HG03521 (cell line): ENCODE measurements around the gene OR2A7.
"Not testable (repeated sequence)": the region's sequence is repeated elsewhere in the genome, so short reads cannot be mapped to it uniquely, and the experiment has no call there.

Experiments
- ATAC-seq: cut with Tn5 transposase; IDR thresholded peaks from one replicate; pipeline ENCODE4 v1.9.1; 2021; ENCODE audit warnings: mild to moderate bottlenecking, moderate library complexity; ENCODE audit not compliant: unreplicated experiment

Gene OR2A7

GRCh38 chr7:144255471-144255897, 9.1 kb downstream of the OR2A7 start:
- ATAC-seq: no peak

DNA sequence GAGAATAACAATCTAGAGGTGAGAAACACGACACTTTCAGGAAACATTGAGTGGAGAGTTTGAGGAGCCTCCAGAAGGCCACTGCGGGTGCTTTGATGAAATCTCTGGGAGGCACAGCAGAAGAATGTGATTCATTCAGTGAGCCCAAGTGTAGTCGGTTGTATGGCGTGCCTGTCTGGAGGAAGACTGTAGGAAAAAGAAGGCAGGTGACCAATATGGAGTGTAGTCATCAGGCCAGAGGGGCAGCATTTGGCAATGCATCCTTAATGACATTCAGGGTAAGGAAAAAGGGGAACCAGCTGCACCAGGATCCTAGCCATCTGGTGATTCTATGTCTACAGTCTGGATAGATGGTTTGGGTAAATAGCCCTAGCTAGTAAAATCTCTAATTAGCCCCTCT, 12.3 kb downstream of the OR2A7 start:
- ATAC-seq: not testable (repeated sequence)

DNA sequence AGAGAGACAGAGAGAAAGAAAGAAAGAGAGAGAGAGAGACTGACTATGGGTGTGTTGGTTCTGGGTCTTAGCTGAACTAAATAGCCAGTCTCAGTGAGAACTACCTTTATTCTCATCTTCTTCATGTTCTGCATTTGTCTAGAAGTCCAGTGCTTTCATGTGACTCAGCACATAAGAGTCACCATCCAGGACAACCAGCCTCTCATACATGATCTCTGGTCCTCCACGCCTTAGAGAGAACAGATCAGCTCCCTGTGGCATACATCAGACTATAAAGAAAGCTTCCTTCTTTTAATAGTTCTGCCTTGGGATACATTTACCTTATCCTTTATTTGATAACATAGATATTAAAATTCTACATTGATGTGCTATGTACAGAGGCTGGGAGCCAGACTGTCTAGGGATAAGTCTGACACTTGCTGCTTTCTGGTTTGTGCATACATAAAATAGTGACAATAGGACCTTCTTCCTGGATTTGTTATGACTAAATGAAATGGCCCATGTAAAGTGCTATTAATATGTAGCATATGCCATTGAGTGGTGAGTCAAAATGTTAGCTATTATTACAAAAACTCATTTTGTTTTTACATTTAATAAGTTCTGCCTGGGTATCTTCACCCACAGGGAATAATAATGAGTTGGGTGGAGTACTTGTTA, 16.8 kb downstream of the OR2A7 start:
- ATAC-seq: not testable (repeated sequence)

GRCh38 chr7:144246967-144247366, 17.6 kb downstream of the OR2A7 start:
- ATAC-seq: not testable (repeated sequence)

DNA sequence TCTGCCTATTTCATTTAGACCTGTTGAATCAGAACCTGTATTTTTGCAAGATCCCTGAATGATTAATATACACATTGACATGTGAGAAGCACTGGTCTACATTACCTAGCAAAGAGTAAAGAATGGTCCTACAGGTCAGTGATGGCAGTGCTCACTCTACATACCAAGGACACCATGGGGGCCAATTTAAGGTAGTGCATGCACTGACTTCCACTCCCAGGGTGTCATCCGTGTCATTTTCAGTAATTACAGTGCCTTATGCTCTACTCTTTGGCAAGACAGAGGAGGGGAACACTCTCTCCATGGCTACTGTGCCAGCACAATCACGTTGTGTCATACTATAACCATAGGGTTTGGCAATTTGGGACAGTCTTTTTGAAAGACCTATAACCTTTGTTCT, 19.2 kb downstream of the OR2A7 start:
- not testable (repeated sequence) for ATAC-seq

DNA sequence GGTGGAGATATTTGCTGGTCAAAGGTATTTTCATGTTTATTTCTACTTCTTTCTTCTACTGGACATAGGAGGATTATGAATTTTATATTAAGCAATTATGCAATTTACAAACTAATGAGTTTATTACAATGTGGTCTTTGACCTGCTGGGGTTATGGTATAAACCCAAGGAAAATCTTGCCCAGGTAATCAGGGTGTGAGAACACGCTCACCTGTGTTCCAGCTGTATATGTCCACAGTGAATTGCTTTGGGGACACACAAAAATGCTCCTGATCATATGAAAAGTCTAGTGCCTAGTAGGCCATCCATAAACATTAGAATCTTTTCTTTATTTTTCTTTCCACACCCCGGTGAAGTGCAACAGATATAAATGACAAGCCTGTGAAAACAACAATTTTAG, 25.2 kb downstream of the OR2A7 start, which contains the start of gene OR2A42:
OR2A42 (minus strand) TSS at position 241 of the 400 bp plus-strand sequence. CDS start 6,762 bp downstream, outside the sequence.
- not testable (repeated sequence) for ATAC-seq

DNA sequence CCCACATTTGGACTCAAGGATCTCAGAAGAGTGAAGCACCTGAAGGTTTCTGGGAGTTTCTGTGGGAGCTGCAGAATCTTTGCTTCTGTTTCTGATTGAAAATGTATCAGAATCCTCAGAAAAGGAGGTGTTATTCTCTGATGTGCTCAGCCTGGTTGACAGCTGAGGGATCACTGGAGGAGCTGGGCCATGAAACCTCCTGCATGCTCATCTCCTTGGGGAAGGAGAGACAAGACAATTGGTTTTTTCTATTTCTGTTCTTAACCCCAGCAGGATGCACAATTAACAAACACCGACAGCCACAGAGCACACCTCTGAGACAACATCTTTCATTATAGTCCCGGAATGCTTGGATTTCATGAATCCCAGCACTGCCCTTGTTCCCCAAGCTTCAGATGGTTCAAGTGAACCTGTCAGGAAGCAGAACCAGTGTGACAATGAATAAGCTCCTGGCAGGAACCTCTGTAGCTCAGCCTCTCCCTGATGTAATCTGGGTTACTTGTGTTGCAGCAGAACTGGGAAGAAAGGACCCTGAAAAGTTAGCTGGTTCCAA, 26.0 kb downstream of the OR2A7 start:
- not testable (repeated sequence) for ATAC-seq

GRCh38 chr7:144233039-144233438, 31.6 kb downstream of the OR2A7 start:
- ATAC-seq: not testable (repeated sequence)

DNA sequence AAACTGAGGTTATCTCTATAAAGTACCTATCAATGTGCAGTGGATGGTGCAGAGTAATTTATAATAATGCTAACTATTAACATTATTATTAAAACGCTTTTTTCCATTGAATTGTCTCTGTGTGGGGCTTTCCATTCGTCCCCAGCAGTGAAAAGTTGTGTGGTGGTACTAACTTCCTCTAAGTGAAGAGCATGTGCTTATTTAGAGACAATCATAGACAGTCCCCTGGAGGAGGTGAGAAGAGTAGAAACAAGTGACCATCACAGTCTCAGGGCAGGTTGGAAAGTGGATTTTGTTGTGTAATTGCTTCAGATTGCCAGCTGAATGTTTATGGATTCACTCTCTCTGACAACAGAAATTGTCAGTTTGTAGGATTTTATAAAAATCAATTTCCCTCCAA, 33.6 kb downstream of the OR2A7 start:
- not testable (repeated sequence) for ATAC-seq

DNA sequence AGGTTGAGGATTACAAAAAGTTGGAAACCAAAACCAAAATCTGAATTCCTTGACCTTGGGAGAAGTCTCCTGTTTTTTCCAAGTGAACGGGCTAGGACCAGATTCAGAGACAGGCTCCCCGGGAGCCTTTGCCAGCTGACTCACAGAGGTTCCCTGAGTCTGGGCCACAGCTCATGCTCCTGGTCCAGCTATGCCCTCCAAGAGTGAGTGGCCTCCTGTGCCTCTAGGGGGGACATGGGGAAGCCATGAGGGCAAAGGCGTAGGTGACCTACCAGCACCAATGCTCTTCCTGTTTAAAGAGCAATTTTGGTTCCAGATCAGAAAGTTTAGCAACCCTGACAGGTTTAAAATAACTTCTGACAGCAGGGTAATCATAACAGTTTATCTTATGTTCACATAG, 35.8 kb downstream of the OR2A7 start:
- ATAC-seq: not testable (repeated sequence)

DNA sequence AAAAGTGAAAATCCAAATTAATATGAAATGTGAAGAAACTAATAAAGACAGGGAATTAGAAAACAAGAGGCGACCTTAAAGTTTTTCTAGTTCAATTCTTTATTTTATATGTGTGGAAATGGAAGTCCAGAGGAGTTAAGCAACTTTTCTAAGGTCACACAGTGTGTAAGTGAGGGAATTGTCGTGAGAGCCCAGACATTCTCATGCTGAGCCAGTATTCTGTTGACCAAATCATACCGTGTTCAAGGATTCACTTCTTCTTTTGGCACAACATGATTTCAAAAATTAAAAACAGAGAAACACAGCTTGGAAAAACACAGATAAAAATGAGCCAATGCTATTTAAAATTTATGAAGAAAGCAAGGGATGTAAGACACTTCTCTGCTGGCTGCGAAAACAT, 37.7 kb downstream of the OR2A7 start:
- ATAC-seq: not testable (repeated sequence)

DNA sequence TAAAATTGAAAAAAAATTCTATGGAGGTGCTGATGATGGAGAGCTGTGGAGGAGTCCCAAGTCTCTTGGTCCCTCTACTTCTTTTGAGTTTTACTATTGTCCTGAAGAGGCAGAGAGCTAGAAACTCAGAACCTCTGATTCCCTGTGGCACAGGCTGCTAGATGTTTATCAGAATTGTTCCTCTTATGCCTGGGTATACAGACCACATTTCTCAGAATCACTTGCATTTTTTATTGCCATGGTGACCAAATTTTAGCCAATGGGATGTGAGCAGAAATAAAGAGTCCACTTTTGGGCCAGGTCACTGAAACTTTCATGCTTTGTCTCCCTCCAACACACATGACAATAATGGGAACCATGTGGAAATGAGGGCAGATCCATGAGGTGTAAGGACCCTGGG, 40.9 kb downstream of the OR2A7 start:
- not testable (repeated sequence) for ATAC-seq

GRCh38 chr7:144220531-144220930, 44.1 kb downstream of the OR2A7 start:
- not testable (repeated sequence) for ATAC-seq

DNA sequence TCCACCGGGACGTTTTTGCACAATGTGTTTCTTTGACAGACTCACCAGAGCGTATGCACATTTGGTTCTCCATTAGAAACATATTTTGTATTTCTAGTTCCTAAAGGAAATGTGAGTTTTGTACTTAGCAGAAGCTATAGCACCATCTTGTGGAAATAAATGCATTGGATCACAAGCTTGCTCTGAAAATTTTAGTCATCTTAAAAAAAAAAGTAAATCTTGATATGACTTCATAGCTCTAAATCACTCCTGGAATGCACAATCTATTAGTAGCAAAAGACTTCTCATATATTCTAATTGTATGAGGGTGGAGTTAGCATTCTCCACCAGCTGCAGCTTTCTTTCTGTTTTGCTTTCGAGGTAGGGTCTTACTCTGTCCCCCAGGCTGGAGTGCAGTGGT, 45.4 kb downstream of the OR2A7 start:
- ATAC-seq: not testable (repeated sequence)

DNA sequence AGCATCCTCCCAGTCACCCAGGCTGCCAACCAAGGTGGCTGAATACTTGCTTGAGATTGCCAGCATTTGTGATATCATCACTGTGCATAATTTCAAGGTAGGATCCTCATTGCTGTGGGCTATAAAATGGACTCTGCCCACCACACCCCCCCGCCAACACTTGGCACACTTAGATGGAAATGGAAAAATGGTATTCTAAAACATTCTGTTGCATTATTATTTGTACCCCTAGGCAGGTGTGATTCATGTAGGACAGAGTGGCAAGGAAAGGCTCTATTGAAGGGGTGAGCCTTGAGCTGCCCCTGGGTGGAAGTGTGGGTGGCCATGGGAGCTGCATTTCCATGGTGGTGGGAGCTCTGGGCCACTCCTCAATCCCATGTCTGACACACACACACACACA, 46.0 kb downstream of the OR2A7 start:
- ATAC-seq: not testable (repeated sequence)

GRCh38 chr7:144217200-144217599, 47.4 kb downstream of the OR2A7 start:
- not testable (repeated sequence) for ATAC-seq
